Hepatocyte (in vitro differentiated cells): ENCODE measurements around the gene CD52. TPM values are rescaled to one million over a fixed set of nuclear protein-coding genes. Genes with fewer than 3 reads are reported as not detected.
A peak's percentile ranks its signal among the peaks of the same experiment; 100 is the strongest.

Source experiments
- DNase-seq: peaks from one replicate; pipeline ENCODE4 v3.0.0-alpha.2; 2016; ENCODE audit warnings: low spot score
- H2AFZ ChIP-seq: fragments of 200-600 bp; sonication (generic); 2 replicates; pipeline ENCODE4 v1.6.0; 2016; ENCODE audit warnings: antibody characterized with exemption, mild to moderate bottlenecking
- H3K27ac ChIP-seq: fragments of 200-600 bp; sonication (generic); 2 replicates; pipeline ENCODE4 v1.5.1; 2016; ENCODE audit warnings: mild to moderate bottlenecking
- H3K27me3 ChIP-seq: fragments of 200-600 bp; sonication (generic); 2 replicates; pipeline ENCODE4 v1.6.1; 2016
- H3K36me3 ChIP-seq: fragments of 200-600 bp; sonication (generic); replicated peaks from 2 replicates; pipeline ENCODE4 v1.5.1; 2016; ENCODE audit warnings: low read depth; ENCODE audit not compliant: insufficient read depth
- H3K4me1 ChIP-seq: fragments of 200-600 bp; sonication (generic); 2 replicates; pipeline ENCODE4 v1.5.1; 2016; ENCODE audit warnings: mild to moderate bottlenecking, moderate library complexity; ENCODE audit not compliant: insufficient read depth
- H3K4me2 ChIP-seq: fragments of 200-600 bp; sonication (generic); 2 replicates; pipeline ENCODE4 v1.6.0; 2016
- H3K4me3 ChIP-seq: fragments of 200-600 bp; sonication (generic); 2 replicates; pipeline ENCODE4 v1.5.1; 2016; ENCODE audit warnings: mild to moderate bottlenecking
- H3K79me2 ChIP-seq: fragments of 200-600 bp; sonication (generic); 2 replicates; pipeline ENCODE4 v1.6.0; 2017; ENCODE audit warnings: mild to moderate bottlenecking
- H3K9me2 ChIP-seq: fragments of 200-600 bp; sonication (generic); replicated peaks from 2 replicates; pipeline ENCODE4 v1.6.0; 2017; ENCODE audit warnings: mild to moderate bottlenecking; ENCODE audit not compliant: insufficient read depth
- H3K9me3 ChIP-seq: fragments of 200-600 bp; sonication (generic); 2 replicates; pipeline ENCODE4 v1.5.1; 2016; ENCODE audit warnings: low read depth, mild to moderate bottlenecking
- H4K20me1 ChIP-seq: fragments of 200-600 bp; sonication (generic); 2 replicates; pipeline ENCODE4 v1.6.0; 2016; ENCODE audit warnings: mild to moderate bottlenecking; ENCODE audit not compliant: insufficient read depth, poor library complexity, severe bottlenecking
- EZH2 ChIP-seq: fragments of 200-600 bp; sonication (generic); IDR thresholded peaks from 2 replicates; pipeline ENCODE4 v1.6.1; 2016; ENCODE audit warnings: antibody characterized with exemption, mild to moderate bottlenecking, borderline replicate concordance
- EZH2phosphoT487 ChIP-seq: fragments of 200-600 bp; sonication (generic); IDR thresholded peaks from one replicate; pipeline ENCODE4 v1.6.1; 2018; ENCODE audit warnings: antibody characterized with exemption, mild to moderate bottlenecking, low read depth, moderate library complexity; ENCODE audit not compliant: unreplicated experiment, severe bottlenecking
- WGBS: methylation state at CpG from one replicate; pipeline ENCODE4 v1.1.6; 2016; ENCODE audit warnings: low lambda C conversion rate; ENCODE audit errors: missing lambda C conversion rate; 5-methylcytosine and 5-hydroxymethylcytosine counted together
- polyA plus RNA-seq: library from polyadenylated mRNA; unstranded; fragments of >200 nt; fragmentation: Nextera tagmentation; extraction: Ambion mirVana; gene quantifications from 2 replicates; pipeline ENCODE4 v1.2.1, GENCODE V29; 2016
- total RNA-seq: library from RNA; depleted of rRNA; stranded (reverse); fragments of >200 nt; gene quantifications from 2 replicates; pipeline ENCODE4 v1.2.3, GENCODE V29; 2014
- TF ChIP-seq, protein P1 (sequence below): fragments of 200-600 bp; sonication (generic); IDR thresholded peaks from 2 replicates; pipeline ENCODE4 v1.5.1; 2016; ENCODE audit warnings: antibody characterized with exemption, mild to moderate bottlenecking; ENCODE audit not compliant: poor library complexity

CD52 gene
- total and polyA plus RNA-seq, 2 experiments from 2014 or later, result 3.9 to 8.1 TPM

GRCh38 chr1:26362331-26362730 is 44.6 kb downstream of the CD52 start:
- TF ChIP-seq EZH2 (no peak), EZH2phosphoT487 (no peak)
- TF ChIP-seq, protein P1, sequence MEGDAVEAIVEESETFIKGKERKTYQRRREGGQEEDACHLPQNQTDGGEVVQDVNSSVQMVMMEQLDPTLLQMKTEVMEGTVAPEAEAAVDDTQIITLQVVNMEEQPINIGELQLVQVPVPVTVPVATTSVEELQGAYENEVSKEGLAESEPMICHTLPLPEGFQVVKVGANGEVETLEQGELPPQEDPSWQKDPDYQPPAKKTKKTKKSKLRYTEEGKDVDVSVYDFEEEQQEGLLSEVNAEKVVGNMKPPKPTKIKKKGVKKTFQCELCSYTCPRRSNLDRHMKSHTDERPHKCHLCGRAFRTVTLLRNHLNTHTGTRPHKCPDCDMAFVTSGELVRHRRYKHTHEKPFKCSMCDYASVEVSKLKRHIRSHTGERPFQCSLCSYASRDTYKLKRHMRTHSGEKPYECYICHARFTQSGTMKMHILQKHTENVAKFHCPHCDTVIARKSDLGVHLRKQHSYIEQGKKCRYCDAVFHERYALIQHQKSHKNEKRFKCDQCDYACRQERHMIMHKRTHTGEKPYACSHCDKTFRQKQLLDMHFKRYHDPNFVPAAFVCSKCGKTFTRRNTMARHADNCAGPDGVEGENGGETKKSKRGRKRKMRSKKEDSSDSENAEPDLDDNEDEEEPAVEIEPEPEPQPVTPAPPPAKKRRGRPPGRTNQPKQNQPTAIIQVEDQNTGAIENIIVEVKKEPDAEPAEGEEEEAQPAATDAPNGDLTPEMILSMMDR, result no peak

DNA sequence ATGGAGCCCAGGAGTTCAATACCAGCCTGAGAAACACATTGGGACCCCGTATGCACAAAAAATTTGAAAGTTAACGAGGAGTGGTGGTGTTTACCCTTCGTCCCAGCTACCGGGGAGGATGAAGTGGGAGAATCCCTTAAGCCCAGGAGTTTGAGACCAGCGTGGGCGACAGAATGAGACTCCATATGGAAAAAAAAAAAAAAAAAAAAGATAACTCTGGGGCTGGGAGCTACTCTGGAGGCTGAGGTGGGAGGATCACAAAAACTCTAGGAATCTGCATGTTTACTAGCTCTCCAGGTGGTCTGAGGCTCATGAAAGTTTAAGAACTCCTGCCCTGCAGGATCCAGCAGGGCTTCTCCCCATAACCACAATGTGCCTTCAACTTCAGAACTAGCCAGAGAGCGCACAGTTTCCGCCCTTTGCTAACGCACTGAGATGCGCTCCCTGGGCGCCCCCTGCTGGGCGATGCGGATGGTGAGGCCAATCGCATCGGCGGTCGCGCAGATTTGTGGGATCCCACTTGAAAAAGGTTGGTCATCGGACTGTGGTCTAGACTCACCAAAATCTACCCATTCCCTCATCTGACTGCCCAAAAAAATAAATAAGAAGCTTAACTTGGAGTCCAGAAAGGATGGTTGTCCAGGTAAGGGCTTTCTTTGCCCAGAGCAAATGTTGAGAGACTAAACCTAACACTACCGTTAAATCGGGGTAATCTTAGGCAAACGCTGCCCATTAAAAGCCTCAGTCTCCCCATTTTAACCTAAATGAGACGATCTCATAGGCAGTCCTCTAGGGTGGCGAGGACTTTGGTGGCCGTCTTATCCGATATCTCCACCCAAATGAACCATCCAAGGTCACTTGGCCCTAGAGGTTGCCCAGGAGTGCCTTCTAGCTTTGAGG is 46.0 kb downstream of the CD52 start:
- Histone ChIP-seq H3K4me1 (peaks cover 15% of the 10 kb centered on the region), H3K27ac (no peak overlapping the region), H3K4me3 (no peak overlapping the region), H4K20me1 (no peaks in the 10 kb centered on the region), H3K36me3 (no peaks in the 10 kb centered on the region), H3K27me3 (peaks cover 8% of the 10 kb centered on the region), H3K79me2 (no peaks in the 10 kb centered on the region), H2AFZ (no peak overlapping the region), H3K9me2 (no peaks in the 10 kb centered on the region), H3K9me3 (no peaks in the 10 kb centered on the region), H3K4me2 (no peak overlapping the region)
- TF ChIP-seq, protein P1, result peak; percentile 99
- TF ChIP-seq EZH2phosphoT487 (no peak), EZH2 (no peak)
- DNase-seq, result peak; percentile 93
- WGBS, result 36% methylated on average over 26 of the region's 26 CpGs

More at GRCh38 chr1:26362331-26362730, 44.6 kb downstream of the CD52 start:
- DNase-seq, result no peak
- peaks cover 15% of the 10 kb centered on the region for H3K4me1 ChIP-seq
- no peaks in the 10 kb centered on the region for H4K20me1 ChIP-seq
- H2AFZ ChIP-seq, result no peak overlapping the region
- H3K9me3 ChIP-seq, result no peaks in the 10 kb centered on the region
- H3K27me3 ChIP-seq, result peaks cover 8% of the 10 kb centered on the region
- H3K4me2 ChIP-seq, result no peak overlapping the region
- no peak overlapping the region for H3K4me3 ChIP-seq
- H3K9me2 ChIP-seq, result no peaks in the 10 kb centered on the region
- H3K36me3 ChIP-seq, result no peaks in the 10 kb centered on the region
- 92% methylated on average over 3 of the region's 3 CpGs for WGBS
- H3K79me2 ChIP-seq, result no peaks in the 10 kb centered on the region
- H3K27ac ChIP-seq, result no peak overlapping the region

GRCh38 chr1:26364956-26365355 is 47.2 kb downstream of the CD52 start:
- Histone ChIP-seq H3K9me2 (no peaks in the 10 kb centered on the region), H3K79me2 (no peaks in the 10 kb centered on the region), H3K4me3 (no peak overlapping the region), H3K36me3 (no peaks in the 10 kb centered on the region), H3K4me2 (no peak overlapping the region), H3K4me1 (peaks cover 8% of the 10 kb centered on the region), H3K9me3 (no peaks in the 10 kb centered on the region), H3K27me3 (peaks cover 8% of the 10 kb centered on the region), H4K20me1 (no peaks in the 10 kb centered on the region), H2AFZ (no peak overlapping the region), H3K27ac (no peak overlapping the region)
- DNase-seq, result no peak
- WGBS, result 79% methylated on average over 8 of the region's 9 CpGs
- TF ChIP-seq, protein P1, result no peak
- TF ChIP-seq EZH2phosphoT487 (no peak), EZH2 (no peak)
